SK-N-MC (cell line): ENCODE measurements around the gene DARS1.

Experiments
- EZH2 ChIP-seq: fragments of 200-600 bp; sonication (generic); IDR thresholded peaks from one replicate; pipeline ENCODE4 v1.6.1; 2017; ENCODE audit warnings: antibody characterized with exemption
- FOXP2 ChIP-seq: optimal IDR thresholded peaks from 2 replicates; pipeline ENCODE3; 2011; ENCODE audit warnings: mild to moderate bottlenecking, moderate library complexity; ENCODE audit not compliant: insufficient read depth; ENCODE audit errors: extremely low read length, control extremely low read depth
- POLR2AphosphoS5 ChIP-seq: IDR thresholded peaks from 2 replicates; pipeline ENCODE4 v1.6.1; 2012; ENCODE audit warnings: mild to moderate bottlenecking, low read depth, low read length, borderline replicate concordance

GRCh38 chr2:135905679-135906078 is 79.7 kb downstream of the DARS1 start:
- TF ChIP-seq POLR2AphosphoS5 (no peak), EZH2 (no peak), FOXP2 (no peak)
